HL-60 (cell line): ENCODE data around the gene TNFRSF1B.

ENCODE experiments used
- CTCF ChIP-seq: IDR thresholded peaks from one replicate; pipeline ENCODE4 v1.5.1; 2011; ENCODE audit warnings: low read length, control low read depth, inconsistent platforms; ENCODE audit not compliant: insufficient read depth
- GABPA ChIP-seq: IDR thresholded peaks from 2 replicates; pipeline ENCODE4 v1.6.1; 2012; ENCODE audit warnings: low read depth
- POLR2AphosphoS5 ChIP-seq: IDR thresholded peaks from 2 replicates; pipeline ENCODE4 v1.6.1; 2012; ENCODE audit warnings: low read depth
- REST ChIP-seq: IDR thresholded peaks from 2 replicates; pipeline ENCODE4 v1.6.1; 2012; ENCODE audit warnings: low read depth; ENCODE audit not compliant: insufficient replicate concordance
- SPI1 ChIP-seq: IDR thresholded peaks from 2 replicates; pipeline ENCODE4 v1.6.1; 2012; ENCODE audit warnings: low read depth, mild to moderate bottlenecking, borderline replicate concordance

- TF ChIP-seq CTCF (no peak), GABPA (no peak), SPI1 (no peak), REST (no peak), POLR2AphosphoS5 (no peak)
Observed at GRCh38 chr1:12202577-12202976, 35.8 kb downstream of the TNFRSF1B start.
